Breast epithelium (tissue), 3 donors: ENCODE measurements around the gene KCNQ5.

Experiments
- POLR2A ChIP-seq: fragments of 450-650 bp; IDR thresholded peaks from one replicate; pipeline ENCODE4 v1.6.1; 2016; ENCODE audit warnings: antibody characterized with exemption, mild to moderate bottlenecking, moderate library complexity
- POLR2AphosphoS5 ChIP-seq, 3 donors: sonication (generic); formaldehyde crosslinking; IDR thresholded peaks; one replicate each; pipeline ENCODE4 v1.6.1; 2017; ENCODE audit warnings: antibody characterized with exemption in 3 of 3
- TF ChIP-seq, protein P1 (sequence below), 3 donors: fragments of 450-650 bp; IDR thresholded peaks; one replicate each; pipeline ENCODE4 v1.5.1; 2016 to 2017; ENCODE audit warnings: antibody characterized with exemption in 3 of 3, mild to moderate bottlenecking in 3 of 3, moderate library complexity in 3 of 3

DNA sequence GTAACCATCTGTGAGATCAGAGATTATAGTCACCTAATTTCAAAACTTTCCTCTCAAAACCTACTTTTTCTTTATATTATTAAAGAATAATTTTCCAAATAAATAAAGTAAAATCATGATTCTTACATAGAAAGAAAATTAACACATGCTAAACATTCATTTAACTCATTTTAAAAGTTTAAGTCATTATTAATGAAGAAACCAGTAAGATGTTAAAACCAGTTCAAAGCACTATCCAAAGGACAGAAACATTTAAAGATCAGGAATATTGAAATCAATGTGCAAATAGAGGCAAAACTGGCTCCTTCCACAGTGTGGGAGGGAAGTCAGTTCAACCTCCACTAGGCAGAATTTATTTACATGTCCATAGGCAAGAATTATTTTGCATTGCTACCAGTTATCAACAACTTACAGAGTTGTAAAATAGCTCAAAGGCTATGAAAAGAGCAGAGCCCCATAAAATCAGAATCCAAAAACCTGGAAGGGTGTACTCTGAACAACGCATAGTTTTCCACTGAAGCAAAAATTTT lies 456.5 kb downstream of the KCNQ5 start:
- TF ChIP-seq, protein P1, sequence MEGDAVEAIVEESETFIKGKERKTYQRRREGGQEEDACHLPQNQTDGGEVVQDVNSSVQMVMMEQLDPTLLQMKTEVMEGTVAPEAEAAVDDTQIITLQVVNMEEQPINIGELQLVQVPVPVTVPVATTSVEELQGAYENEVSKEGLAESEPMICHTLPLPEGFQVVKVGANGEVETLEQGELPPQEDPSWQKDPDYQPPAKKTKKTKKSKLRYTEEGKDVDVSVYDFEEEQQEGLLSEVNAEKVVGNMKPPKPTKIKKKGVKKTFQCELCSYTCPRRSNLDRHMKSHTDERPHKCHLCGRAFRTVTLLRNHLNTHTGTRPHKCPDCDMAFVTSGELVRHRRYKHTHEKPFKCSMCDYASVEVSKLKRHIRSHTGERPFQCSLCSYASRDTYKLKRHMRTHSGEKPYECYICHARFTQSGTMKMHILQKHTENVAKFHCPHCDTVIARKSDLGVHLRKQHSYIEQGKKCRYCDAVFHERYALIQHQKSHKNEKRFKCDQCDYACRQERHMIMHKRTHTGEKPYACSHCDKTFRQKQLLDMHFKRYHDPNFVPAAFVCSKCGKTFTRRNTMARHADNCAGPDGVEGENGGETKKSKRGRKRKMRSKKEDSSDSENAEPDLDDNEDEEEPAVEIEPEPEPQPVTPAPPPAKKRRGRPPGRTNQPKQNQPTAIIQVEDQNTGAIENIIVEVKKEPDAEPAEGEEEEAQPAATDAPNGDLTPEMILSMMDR (IDR thresholded peaks at IDR 0.05), result no peak
- no peak for TF ChIP-seq POLR2A
- TF ChIP-seq POLR2AphosphoS5 (IDR thresholded peaks at IDR 0.05), result no peak
